Gastroesophageal sphincter (tissue), 3 donors: ENCODE measurements around the gene GRHL3.

Source experiments
- CTCF ChIP-seq, 4 experiments: fragments of 200-600 bp in 2 of 4; fragments of 450-650 bp in 2 of 4; sonication (generic) in 1 of 4; IDR thresholded peaks; one replicate each; pipeline ENCODE4 v1.5.1; 2017 to 2019; ENCODE audit warnings: antibody characterized with exemption in 4 of 4, mild to moderate bottlenecking in 2 of 4, moderate library complexity in 2 of 4
- POLR2A ChIP-seq, 2 donors: fragments of 450-650 bp; IDR thresholded peaks; one replicate each; pipeline ENCODE4 v1.6.1; 2017; ENCODE audit warnings: antibody characterized with exemption in 2 of 2, mild to moderate bottlenecking in 2 of 2, moderate library complexity in 1 of 2
- POLR2AphosphoS5 ChIP-seq: sonication (generic); formaldehyde crosslinking; IDR thresholded peaks from one replicate; pipeline ENCODE4 v1.6.1; 2017; ENCODE audit warnings: antibody characterized with exemption

GRCh38 chr1:24338447-24338846 is 19.3 kb downstream of the GRHL3 start:
- TF ChIP-seq CTCF (IDR thresholded peaks at IDR 0.05) (no peak), POLR2AphosphoS5 (no peak), POLR2A (IDR thresholded peaks at IDR 0.05) (no peak)
